Measurements from ENCODE around the gene MAU2.

MAU2 gene, protein sequence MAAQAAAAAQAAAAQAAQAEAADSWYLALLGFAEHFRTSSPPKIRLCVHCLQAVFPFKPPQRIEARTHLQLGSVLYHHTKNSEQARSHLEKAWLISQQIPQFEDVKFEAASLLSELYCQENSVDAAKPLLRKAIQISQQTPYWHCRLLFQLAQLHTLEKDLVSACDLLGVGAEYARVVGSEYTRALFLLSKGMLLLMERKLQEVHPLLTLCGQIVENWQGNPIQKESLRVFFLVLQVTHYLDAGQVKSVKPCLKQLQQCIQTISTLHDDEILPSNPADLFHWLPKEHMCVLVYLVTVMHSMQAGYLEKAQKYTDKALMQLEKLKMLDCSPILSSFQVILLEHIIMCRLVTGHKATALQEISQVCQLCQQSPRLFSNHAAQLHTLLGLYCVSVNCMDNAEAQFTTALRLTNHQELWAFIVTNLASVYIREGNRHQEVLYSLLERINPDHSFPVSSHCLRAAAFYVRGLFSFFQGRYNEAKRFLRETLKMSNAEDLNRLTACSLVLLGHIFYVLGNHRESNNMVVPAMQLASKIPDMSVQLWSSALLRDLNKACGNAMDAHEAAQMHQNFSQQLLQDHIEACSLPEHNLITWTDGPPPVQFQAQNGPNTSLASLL

DNA sequence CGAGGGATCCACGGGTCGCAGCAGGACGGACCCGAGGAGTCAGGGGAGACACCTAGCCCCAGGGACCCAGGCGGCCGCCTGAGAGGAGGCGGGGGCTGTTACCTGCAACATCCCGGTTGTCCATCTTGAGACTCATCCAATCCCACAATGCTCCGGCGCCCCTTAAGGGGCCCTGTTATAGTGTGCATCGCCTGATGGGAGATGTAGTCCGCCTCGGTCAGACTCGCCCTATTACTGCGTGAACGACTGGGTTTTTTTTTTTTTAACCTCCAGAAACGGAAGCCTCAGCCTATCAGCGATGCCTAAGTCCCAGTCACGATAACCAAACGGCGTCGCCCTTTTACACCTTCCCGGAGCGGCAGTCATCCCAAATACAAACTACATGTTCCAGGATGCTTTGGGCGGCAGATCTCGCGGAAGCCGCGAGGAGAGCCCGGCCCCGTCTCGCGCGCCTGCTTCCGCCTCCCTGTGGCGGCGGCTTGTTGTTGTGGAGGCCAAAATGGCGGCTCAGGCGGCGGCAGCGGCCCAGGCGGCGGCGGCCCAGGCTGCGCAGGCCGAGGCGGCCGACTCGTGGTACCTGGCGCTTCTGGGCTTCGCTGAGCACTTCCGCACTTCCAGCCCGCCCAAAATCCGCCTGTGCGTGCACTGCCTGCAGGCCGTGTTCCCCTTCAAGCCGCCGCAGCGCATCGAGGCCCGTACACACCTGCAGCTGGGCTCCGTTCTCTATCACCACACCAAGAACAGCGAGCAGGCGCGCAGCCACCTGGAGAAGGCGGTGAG, at the start of gene MAU2, which contains the start of gene SUGP1:
MAU2 (plus strand) TSS at position 469 of the 780 bp plus-strand sequence; CDS start at position 500, 31 bp downstream.
SUGP1 (minus strand) TSS at position 149 of the 780 bp plus-strand sequence; CDS start at position 136, 13 bp downstream.
- TF ChIP-seq, protein P1, sequence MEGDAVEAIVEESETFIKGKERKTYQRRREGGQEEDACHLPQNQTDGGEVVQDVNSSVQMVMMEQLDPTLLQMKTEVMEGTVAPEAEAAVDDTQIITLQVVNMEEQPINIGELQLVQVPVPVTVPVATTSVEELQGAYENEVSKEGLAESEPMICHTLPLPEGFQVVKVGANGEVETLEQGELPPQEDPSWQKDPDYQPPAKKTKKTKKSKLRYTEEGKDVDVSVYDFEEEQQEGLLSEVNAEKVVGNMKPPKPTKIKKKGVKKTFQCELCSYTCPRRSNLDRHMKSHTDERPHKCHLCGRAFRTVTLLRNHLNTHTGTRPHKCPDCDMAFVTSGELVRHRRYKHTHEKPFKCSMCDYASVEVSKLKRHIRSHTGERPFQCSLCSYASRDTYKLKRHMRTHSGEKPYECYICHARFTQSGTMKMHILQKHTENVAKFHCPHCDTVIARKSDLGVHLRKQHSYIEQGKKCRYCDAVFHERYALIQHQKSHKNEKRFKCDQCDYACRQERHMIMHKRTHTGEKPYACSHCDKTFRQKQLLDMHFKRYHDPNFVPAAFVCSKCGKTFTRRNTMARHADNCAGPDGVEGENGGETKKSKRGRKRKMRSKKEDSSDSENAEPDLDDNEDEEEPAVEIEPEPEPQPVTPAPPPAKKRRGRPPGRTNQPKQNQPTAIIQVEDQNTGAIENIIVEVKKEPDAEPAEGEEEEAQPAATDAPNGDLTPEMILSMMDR (IDR thresholded peaks at IDR 0.05; ENCODE audit: insufficient read depth, low read depth, low read length, missing control alignments): peak; percentile 14
- peak; percentile 95 for DNase-seq (ENCODE audit: low read depth)
- H3K4me3 ChIP-seq (ENCODE audit: low read depth, low read length): peak within 1 kb of the TSS; percentile 85

DNA sequence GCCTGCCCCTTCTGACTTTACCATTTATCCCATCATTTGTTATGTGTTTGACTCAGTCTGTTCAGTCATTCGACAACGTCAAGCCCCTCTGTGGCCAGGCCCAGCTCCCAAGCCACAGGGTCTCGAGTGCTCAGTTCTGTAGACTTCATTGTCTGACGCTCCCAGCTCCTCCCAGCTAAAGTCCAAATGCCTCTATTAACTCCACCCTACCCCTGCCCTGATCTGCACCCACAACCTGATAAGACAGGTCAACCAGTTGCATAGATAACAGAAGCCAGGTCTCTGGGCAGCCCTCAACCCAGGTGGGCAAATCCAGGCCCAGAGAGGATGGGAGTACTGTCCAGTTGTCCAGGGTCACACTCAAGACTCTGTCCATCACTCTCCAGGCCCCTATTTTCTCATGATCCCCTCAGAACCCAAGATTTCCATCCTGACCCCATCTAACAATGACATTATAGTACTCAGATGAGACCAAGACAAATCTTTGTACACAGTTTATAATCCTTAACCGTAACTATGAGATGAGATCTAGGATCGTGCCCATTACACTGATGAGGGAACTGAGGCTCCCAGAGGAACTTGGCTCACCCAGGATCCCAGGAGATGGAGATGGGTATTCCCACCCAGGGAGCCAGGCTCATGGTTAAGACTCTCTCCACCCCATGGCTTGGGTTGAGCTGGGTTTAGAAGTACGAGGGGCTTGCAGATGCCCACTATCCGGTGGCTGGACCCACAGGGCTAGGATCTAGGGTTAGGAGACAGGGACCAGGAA, 48.6 kb upstream of the MAU2 start:
- DNase-seq (ENCODE audit: low read depth): no peak
- TF ChIP-seq, protein P1 (IDR thresholded peaks at IDR 0.05; ENCODE audit: insufficient read depth, low read depth, low read length, missing control alignments): no peak
- no peak overlapping the region for H3K4me3 ChIP-seq (ENCODE audit: low read depth, low read length)

- TF ChIP-seq, protein P1 (IDR thresholded peaks at IDR 0.05; ENCODE audit: insufficient read depth, low read depth, low read length, missing control alignments): no peak
- no peak for DNase-seq (ENCODE audit: low read depth)
- no peak overlapping the region for H3K4me3 ChIP-seq (ENCODE audit: low read depth, low read length)
These were observed 46.5 kb upstream of the MAU2 start for GRCh38 chr19:19274146-19274545.

GRCh38 chr19:19274716-19275565, 45.7 kb upstream of the MAU2 start:
- H3K4me3 ChIP-seq (ENCODE audit: low read depth, low read length): no peak overlapping the region
- TF ChIP-seq, protein P1 (IDR thresholded peaks at IDR 0.05; ENCODE audit: insufficient read depth, low read depth, low read length, missing control alignments): no peak
- no peak for DNase-seq (ENCODE audit: low read depth)

DNA sequence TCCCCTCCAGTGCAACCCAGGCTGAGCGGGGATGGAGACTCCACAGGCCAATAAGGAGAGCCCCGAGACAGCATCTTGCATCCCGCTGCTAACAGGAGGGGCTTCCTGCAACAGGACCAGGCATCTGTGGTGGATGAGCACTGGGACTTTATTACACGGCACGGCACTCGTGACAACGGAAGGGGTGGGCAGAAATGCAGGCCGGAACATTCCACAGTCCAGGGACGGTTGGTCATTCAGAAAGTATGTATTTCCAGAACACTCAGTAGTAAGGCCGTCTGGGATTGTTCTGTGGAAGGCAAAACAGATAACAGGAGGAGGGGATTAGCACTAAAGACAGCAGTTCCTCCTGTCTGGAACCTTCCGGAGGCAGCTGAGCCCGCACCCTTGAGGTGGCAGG, 44.2 kb upstream of the MAU2 start:
- no peak for DNase-seq (ENCODE audit: low read depth)
- no peak overlapping the region for H3K4me3 ChIP-seq (ENCODE audit: low read depth, low read length)
- TF ChIP-seq, protein P1 (IDR thresholded peaks at IDR 0.05; ENCODE audit: insufficient read depth, low read depth, low read length, missing control alignments): no peak

Measured in GM12865 (cell line).